Activated CD8-positive, alpha-beta memory T cell treated with anti-CD3 and anti-CD28 coated beads for 4 hours (primary cell): ENCODE data around the gene MRPS12.

Experiments used
- DNase-seq, 2 donors: peaks; one replicate each; pipeline ENCODE4 v3.0.0-alpha.2; 2020; ENCODE audit warnings: low read depth in 2 of 2

Gene MRPS12

DNA sequence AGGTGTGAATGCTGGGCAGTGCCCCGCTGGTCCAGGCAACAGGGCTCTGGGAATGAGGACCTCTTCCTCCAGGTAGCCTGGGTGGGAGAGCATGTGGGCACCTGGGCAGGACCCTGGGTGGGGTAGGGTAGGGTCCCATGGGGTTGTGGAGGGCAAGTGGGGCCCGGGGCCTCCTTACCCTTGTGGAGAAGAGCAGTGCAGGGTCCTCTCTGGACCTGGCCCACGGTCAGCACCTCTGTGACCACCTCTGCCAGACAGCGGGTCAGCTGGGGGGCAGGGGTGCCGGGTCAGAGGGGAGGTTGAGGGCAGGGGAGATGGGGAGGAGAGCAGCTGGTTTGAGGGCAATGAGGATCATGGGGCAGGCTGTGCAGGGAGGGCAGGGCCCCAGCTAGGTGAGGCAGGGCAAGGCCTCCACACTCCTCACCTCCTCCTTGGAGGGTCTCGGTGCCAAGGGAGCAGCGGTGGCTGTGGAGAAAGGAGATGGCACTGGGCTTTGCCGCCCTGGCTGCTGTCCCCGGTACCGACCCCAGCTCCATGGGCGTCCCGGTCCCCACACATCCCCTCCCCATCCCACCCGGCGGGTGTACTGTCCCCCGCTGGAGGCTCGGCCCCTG lies 19.2 kb upstream of the MRPS12 start:
- no peak for DNase-seq

DNA sequence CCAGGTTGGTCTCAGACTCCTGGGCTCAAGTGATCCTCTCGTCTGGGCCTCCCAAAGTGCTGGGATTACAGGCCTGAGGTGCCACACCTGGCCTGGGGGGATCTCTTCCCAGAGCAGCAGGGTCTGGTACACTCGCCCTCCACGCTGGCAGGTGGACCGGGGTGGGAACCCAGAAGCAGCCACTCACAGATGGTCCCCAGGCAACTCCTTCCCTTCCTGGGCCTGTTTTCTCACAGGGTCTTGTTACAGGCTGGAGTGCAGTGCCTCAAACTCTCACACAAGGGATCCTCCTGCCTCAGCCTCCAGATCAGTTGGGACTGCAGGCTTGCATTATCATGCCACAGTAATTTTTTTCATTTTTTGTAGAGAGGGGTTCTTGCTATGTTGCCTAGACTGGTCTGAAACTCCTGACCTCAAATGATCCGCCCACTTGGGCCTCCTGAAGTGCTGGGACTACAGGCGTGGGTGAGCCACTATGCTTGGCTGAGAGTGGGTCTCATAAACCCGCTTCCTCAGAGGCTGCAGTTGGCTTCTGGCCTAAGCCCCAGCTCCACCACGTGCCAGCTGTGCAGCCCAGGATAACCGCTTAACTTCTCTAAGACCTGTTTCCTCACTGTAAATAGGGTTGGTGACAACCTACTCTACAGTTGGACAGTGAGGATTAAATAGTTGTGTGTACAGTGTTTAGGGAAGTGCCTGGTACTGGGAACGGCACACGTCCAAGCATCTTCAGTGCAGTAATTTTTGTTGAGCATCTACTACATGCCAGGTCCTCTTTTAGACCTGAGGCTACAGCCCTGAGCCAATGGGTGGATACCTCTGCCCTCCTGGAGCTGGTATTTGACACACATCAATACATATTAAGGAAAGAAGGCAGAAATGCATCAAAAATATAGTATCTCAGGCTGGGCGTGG lies 17.9 kb upstream of the MRPS12 start:
- DNase-seq: no peak

DNA sequence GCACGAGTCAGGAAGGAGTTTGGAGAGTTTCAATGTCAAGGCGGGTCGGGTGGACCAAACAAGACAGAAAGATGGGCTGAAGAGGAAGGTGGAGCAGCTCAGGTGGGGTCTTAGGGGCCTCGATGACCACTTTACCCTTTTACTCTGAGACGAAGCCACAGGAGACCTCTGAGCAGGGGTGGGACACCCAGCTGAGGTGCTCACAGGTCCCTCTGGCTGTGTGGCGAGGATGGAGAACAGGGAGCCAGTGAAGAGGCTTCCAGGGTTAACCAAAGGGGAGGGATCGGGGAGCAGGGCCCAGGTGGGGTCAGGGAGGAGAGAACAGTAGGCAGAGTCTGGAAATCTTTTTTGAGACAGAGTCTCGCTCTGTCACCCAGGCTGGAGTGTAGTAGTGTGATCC lies 16.8 kb upstream of the MRPS12 start:
- no peak for DNase-seq

DNA sequence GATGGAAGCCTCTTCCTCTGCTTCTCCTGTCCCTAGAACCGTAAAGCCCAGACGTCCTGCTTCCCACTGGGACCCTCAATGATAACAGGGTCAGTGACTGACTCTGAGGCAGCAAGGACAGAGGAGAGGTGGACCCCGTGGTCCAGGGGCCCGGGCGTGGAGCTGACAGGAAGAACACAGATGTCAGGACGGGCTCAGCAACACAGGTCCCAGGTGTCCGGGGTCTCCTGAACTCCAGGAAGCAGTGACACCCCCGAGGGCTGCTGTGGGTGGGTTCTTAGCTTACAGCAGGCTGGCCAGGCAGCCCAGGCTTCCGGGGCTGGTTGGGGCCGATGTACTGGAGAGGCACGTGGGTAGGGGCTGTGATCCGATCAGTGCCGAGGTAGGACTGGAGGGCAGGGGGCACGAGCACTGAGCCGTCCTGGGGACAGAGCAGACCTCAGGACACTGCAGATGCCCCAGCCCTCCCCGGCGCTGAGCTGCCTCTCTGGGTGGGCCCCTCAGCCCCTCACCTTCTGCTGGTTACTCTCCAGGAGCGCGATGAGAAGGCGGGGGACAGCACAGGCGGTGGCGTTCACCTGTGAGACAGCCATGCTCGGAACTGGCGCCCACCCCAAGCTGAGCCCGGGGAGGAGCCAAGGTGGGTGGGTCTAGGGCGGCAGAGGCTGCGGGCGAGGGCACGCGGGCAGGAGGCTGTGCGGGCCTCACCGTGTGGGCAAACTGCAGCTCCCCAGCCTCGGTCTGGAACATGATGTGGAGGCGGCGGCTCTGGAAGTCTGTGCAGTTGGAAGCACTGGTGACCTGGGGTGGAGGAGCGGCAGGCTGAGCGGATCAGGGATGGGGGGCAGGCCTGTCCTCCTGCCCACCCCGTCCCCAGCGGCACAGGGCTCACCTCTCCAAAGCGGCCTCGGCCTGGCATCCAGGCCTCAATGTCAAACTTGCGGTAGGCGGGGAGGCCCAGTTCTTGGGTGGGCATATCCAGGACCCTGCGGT lies 15.1 kb upstream of the MRPS12 start:
- DNase-seq: no peak

- no peak for DNase-seq
These were observed 13.2 kb upstream of the MRPS12 start for GRCh38 chr19:38917516-38917915.

GRCh38 chr19:38917921-38918491 lies 12.7 kb upstream of the MRPS12 start:
- no peak for DNase-seq

- DNase-seq: no peak
These were observed 12.2 kb upstream of the MRPS12 start for GRCh38 chr19:38918526-38918925.

DNA sequence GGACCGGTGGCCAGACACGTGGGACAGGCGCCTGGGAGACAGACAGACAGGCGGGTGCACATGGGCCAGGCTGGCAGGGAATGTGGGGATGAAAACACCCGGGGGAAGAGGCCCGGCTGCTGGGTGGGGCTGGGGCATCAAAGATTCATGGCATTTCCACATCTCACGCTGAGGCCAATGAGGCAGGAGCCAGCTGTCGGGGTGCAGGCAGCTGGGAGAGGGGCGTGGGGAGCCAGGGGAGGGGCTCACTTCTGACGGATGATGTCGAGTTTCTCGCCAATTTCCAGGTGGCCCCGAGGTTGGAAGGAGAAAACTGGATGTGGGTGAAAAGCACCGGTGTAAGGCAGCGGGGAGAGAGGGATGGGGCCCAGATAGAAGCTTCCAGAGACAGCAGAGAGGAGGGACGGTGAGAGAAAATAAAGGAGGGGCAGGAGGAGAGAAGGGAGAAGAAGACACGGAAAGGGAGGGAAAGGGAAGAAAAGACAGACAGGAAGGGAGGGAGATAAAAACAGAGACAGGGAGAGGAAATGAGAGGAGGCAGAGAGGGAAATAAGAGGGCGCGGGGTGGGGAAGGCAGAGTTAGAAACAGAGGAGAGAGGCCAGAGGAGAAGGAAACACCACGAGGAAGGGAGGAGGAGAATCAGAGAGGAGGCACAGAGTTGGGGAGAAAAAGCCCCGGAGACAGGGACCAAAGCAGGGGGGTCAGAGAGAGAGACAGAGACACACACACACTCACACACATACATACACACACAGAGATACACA lies 10.7 kb upstream of the MRPS12 start:
- DNase-seq: no peak

- no peak for DNase-seq
These were observed 9.9 kb upstream of the MRPS12 start for GRCh38 chr19:38920602-38921419.

GRCh38 chr19:38921420-38922274 lies 9.1 kb upstream of the MRPS12 start:
- no peak for DNase-seq

GRCh38 chr19:38922482-38922881 lies 8.3 kb upstream of the MRPS12 start:
- no peak for DNase-seq

DNA sequence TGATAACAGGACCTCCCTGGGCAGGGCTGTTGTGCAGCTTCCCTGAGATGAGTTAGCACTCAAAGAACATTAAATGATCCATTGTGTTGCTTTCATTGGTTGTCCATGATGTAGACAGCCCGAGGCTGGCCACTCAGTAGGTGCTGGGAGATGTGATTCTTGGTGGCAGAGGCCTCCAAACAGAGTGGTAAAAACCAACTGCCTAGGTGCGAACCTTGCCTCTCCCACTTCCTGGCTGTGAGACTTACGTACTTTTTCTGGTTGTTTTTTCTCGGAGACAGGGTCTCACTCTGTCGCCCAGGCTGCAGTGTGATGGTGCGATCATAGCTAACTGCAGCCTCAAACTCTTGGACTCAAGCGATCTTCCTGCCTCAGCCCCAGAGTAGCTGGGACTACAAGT lies 6.4 kb upstream of the MRPS12 start:
- DNase-seq: peak in 1 of 2 donors; percentile 12

GRCh38 chr19:38928391-38929001 lies 2.2 kb upstream of the MRPS12 start:
- DNase-seq: no peak

DNA sequence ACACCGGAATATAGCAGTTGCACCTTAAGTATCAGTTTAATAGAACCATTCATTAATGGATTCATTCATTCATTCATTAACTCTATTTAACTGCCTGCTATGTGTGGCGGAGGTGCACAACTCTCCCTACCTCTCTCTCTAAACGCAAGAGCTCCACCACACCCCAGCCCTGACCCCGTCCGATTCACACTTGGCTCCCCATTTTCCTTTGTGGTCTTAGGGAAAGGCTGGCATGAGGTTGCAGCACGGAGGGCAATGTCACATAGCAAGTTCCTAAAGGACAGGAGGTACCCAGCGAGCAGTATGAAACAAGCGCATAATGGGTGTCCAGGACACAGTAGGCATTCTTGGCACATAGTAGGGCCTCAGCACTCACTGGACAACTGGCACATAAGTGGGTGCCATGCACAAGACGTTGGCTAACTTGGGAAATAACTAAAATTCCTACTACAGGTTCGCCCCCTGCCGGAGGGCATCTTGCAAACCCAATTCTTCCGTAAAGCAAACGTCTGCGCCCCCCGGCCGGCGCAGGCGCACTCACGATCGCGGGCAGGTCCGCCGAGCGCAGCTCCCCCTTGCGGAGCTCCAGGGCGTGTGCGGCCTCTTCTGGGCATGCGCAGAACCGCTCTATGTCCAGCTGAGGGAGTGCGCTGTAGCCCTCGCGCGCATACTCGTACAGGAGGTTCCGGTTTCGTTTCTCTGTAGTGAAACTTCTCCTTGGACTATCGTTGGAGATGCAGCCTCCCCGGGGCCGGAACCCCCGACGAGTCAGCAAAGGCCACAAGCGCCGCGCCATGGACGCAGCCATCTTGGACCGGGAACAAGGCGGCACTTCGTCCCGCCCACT lies 592 bp upstream of the MRPS12 start, which contains the start of gene SARS2:
Gene SARS2 (minus strand): TSS at position 835 of the 847 bp plus-strand sequence. CDS start 27 bp downstream, at position 808.
- peak; percentile 84 to 85 for DNase-seq

- no peak for DNase-seq
These were observed 713 bp downstream of the MRPS12 start for GRCh38 chr19:38931521-38931793.

DNA sequence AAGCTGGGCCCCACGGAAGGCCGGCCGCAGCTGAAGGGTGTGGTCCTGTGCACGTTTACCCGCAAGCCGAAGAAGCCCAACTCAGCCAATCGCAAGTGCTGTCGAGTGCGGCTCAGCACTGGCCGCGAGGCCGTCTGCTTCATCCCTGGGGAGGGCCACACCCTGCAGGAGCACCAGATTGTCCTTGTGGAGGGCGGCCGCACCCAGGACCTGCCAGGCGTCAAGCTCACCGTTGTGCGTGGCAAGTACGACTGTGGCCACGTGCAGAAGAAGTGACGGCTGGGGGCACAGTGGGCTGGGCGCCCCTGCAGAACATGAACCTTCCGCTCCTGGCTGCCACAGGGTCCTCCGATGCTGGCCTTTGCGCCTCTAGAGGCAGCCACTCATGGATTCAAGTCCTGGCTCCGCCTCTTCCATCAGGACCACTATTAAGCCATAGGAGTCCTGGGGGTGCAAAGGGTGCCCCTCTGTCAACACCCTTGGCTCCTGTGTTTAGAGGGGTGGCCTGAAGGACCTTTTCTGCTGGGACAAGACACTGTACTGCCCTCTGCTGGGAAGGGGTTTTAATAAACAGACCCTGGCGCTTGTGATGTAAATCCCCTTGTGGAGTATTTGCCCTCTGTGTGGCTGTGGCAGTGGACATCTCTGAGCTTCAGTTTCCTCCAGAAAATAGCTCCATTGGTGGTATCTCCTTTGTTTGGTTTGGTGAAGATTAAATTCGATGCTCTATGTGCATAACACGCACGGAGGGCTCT lies 1.9 kb downstream of the MRPS12 start:
- no peak for DNase-seq

DNA sequence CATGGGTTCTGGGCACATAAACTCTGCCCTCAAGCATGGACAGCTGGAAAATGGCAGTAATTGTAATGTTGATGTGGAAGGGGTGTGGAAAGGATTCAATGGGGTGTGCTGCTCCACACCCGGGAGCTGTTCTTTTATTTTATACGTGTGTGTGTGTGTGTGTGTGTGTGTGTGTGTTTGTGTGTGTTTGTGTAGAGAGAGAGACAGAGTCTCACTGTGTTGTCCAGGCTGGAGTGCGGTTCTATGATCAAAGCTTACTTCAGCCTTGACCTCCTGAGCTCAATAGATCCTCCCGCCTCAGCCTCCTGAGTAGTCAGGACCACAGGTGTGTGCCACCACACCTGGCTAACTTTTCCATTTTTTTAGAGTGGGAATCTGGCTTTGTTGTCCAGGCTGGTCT lies 2.8 kb downstream of the MRPS12 start:
- no peak for DNase-seq
